ENCODE measurements around the gene MAP1B. TPM values are rescaled to one million over a fixed set of nuclear protein-coding genes. Genes with fewer than 3 reads are reported as not detected.
A peak's percentile ranks its signal among the peaks of the same experiment; 100 is the strongest.

Gene MAP1B
- polyA plus RNA-seq, 1 donor from 2014 or later, result 234 TPM

DNA sequence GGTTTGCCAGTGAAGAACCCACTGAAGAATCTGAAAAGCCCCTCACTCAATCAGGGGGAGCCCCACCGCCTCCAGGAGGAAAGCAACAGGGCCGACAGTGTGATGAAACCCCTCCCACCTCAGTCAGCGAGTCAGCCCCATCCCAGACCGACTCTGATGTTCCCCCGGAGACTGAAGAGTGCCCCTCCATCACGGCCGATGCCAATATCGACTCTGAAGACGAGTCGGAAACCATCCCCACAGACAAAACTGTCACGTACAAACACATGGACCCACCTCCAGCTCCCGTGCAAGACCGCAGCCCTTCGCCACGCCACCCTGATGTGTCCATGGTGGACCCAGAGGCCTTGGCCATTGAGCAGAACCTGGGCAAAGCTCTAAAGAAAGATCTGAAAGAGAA lies 92.4 kb downstream of the MAP1B start:
- Histone ChIP-seq H3K9ac (ENCODE audit: low read length) (no peak overlapping the region), H3K9me3 (ENCODE audit: low read length) (no peaks in the 10 kb centered on the region), H3K4me2 (ENCODE audit: low read length) (no peak overlapping the region), H2AFZ (ENCODE audit: low read depth, low read length) (no peak overlapping the region), H3K36me3 (ENCODE audit: insufficient read depth, low read length) (peaks cover 82% of the 10 kb centered on the region), H3K79me2 (replicated peaks; ENCODE audit: insufficient read depth, low read length) (peaks cover 90% of the 10 kb centered on the region), H3K9me2 (ENCODE audit: insufficient read depth, low read length) (no peaks in the 10 kb centered on the region), H3K4me3 (ENCODE audit: low read length) (no peak overlapping the region), H3F3A (ENCODE audit: insufficient read depth, low read length, poor library complexity, severe bottlenecking) (peaks cover 12% of the 10 kb centered on the region), H3K27ac (ENCODE audit: low read length) (no peak overlapping the region), H3K27me3 (ENCODE audit: insufficient read depth, low read depth, low read length) (no peaks in the 10 kb centered on the region), H4K20me1 (ENCODE audit: insufficient read depth) (peaks cover 99% of the 10 kb centered on the region)
- TF ChIP-seq REST (IDR thresholded peaks at IDR 0.05; ENCODE audit: borderline replicate concordance), result no peak
- TF ChIP-seq, protein P1, sequence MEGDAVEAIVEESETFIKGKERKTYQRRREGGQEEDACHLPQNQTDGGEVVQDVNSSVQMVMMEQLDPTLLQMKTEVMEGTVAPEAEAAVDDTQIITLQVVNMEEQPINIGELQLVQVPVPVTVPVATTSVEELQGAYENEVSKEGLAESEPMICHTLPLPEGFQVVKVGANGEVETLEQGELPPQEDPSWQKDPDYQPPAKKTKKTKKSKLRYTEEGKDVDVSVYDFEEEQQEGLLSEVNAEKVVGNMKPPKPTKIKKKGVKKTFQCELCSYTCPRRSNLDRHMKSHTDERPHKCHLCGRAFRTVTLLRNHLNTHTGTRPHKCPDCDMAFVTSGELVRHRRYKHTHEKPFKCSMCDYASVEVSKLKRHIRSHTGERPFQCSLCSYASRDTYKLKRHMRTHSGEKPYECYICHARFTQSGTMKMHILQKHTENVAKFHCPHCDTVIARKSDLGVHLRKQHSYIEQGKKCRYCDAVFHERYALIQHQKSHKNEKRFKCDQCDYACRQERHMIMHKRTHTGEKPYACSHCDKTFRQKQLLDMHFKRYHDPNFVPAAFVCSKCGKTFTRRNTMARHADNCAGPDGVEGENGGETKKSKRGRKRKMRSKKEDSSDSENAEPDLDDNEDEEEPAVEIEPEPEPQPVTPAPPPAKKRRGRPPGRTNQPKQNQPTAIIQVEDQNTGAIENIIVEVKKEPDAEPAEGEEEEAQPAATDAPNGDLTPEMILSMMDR (IDR thresholded peaks at IDR 0.05; ENCODE audit: poor library complexity, severe bottlenecking), result no peak
- no peak for TF ChIP-seq POLR2AphosphoS5 (IDR thresholded peaks at IDR 0.05)

DNA sequence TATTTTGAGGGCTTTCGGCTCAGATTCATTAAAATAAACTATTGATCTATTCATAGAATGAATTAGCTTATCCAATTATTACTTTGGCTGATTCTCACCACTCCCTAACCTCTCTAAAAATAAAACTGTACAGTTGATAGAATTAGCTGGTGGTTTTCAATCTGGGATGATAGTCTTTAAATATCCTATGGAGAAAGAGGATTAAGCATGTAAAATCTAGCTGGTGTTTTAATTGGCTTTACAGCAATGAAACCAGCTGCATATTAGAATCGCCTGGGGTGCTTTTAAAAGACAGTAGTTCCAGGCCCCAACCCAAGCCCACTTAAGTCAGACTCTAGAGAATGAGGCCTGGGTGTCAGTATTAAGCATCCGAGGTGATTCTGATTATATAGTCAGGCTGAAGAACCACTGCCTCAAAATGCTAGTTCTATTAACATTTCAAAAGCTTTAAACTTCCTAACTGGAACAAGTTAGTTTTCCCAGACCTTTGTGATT lies 95.1 kb downstream of the MAP1B start:
- Histone ChIP-seq H4K20me1 (ENCODE audit: insufficient read depth) (peaks cover 85% of the 10 kb centered on the region), H3K79me2 (replicated peaks; ENCODE audit: insufficient read depth, low read length) (peaks cover 97% of the 10 kb centered on the region)

More for the DNA sequence above, 95.1 kb downstream of the MAP1B start:
- Histone ChIP-seq H3K4me2 (ENCODE audit: low read length) (no peak overlapping the region), H3K9me2 (ENCODE audit: insufficient read depth, low read length) (no peaks in the 10 kb centered on the region), H3K9ac (ENCODE audit: low read length) (no peak overlapping the region), H3K4me3 (ENCODE audit: low read length) (peak overlapping the region; percentile 36), H3F3A (ENCODE audit: insufficient read depth, low read length, poor library complexity, severe bottlenecking) (peaks cover 12% of the 10 kb centered on the region), H3K9me3 (ENCODE audit: low read length) (no peaks in the 10 kb centered on the region), H3K27me3 (ENCODE audit: insufficient read depth, low read depth, low read length) (no peaks in the 10 kb centered on the region), H2AFZ (ENCODE audit: low read depth, low read length) (no peak overlapping the region), H3K27ac (ENCODE audit: low read length) (no peak overlapping the region), H3K36me3 (ENCODE audit: insufficient read depth, low read length) (peaks cover 74% of the 10 kb centered on the region)
- TF ChIP-seq EZH2 (IDR thresholded peaks at IDR 0.05; ENCODE audit: borderline replicate concordance, insufficient read depth, low read length, poor library complexity, severe bottlenecking), result no peak
- TF ChIP-seq RAD21 (conservative IDR thresholded peaks at IDR 0.05), result no peak
- TF ChIP-seq REST (IDR thresholded peaks at IDR 0.05; ENCODE audit: borderline replicate concordance), result no peak
- TF ChIP-seq MXI1 (conservative IDR thresholded peaks at IDR 0.05; ENCODE audit: poor library complexity, severe bottlenecking), result no peak
- TF ChIP-seq TAF1 (IDR thresholded peaks at IDR 0.05; ENCODE audit: low read depth), result no peak
- no peak for TF ChIP-seq EP300 (conservative IDR thresholded peaks at IDR 0.05; ENCODE audit: poor library complexity, severe bottlenecking)
- TF ChIP-seq SMC3 (conservative IDR thresholded peaks at IDR 0.05; ENCODE audit: poor library complexity), result no peak
- TF ChIP-seq, protein P1 (IDR thresholded peaks at IDR 0.05; ENCODE audit: poor library complexity, severe bottlenecking), result no peak
- no peak for TF ChIP-seq POLR2AphosphoS5 (IDR thresholded peaks at IDR 0.05)
